ENCODE measurements around the gene LHFPL6.

Gene LHFPL6

DNA sequence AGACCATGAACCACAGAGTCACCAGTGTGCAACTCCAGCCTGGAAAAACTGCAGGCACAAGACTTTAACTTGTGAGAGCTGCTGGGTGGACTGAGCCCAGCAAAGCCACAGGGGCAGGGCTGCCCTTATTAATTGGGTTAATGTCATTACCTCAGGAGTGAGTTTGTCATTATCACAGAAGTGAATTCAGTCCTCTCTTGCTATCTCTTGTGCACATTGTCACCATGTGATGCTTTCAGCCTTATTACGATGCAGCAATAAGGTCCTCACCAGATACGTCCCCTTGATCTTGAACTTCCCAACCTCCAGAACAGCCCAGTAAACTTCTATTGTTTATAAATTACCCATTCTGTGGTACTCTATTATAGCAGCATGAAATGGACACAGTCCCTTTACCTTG, 158.1 kb downstream of the LHFPL6 start:
- no peaks in the 10 kb centered on the region for H3K9me3 Mint-ChIP-seq
- H3K27ac Mint-ChIP-seq = no peak overlapping the region
- no peak overlapping the region for H3K4me3 Mint-ChIP-seq
- no peaks in the 10 kb centered on the region for H3K36me3 Mint-ChIP-seq (ENCODE audit: low read depth)
- no peak for DNase-seq (ENCODE audit: low spot score)
- peaks cover 6% of the 10 kb centered on the region for H3K27me3 Mint-ChIP-seq (ENCODE audit: low read depth)
- H3K4me1 Mint-ChIP-seq (ENCODE audit: low read depth) = no peaks in the 10 kb centered on the region

DNA sequence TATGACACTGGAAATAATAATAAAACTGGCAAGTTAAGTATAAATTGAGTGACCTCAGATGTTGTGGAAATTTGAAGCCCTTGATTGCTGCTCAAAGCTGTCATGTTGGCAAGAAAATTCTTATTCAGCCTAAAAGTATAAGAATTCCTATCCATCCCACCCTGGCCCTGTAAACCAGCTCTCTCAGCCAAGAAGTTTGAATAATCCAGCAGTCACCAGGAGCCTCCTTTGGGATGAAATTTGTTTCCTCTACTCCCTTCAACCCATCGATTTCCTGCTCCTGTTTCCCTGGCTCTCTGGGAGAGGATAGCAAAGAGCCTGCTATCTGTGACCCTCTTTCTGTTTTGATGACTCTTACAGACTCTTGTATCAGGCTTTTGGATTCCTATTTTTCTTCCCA, 169.3 kb downstream of the LHFPL6 start:
- no peaks in the 10 kb centered on the region for H3K36me3 Mint-ChIP-seq (ENCODE audit: low read depth)
- no peaks in the 10 kb centered on the region for H3K4me1 Mint-ChIP-seq (ENCODE audit: low read depth)
- no peaks in the 10 kb centered on the region for H3K9me3 Mint-ChIP-seq
- no peaks in the 10 kb centered on the region for H3K27me3 Mint-ChIP-seq (ENCODE audit: low read depth)
- H3K4me3 Mint-ChIP-seq = no peak overlapping the region
- H3K27ac Mint-ChIP-seq = no peak overlapping the region
- no peak for DNase-seq (ENCODE audit: low spot score)

DNA sequence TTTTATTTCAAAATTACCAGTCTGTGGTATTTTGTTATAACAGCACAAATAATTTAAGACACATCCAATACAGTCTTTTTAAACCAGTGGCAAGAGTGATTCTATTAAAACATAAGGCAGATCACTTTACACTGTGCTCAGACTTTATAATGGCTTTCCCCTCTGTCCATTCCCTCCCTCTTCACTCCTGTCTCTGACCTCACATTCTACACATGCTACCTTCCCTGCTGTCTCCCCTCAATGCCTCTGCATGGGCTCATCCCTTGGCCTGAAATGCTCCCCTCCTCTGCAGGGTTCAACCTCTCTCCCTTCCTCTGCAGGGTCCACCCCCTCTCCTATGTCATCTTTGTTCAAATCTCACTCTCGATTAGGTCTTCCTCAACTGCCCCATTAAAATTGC, 170.8 kb downstream of the LHFPL6 start:
- no peak for DNase-seq (ENCODE audit: low spot score)
- H3K36me3 Mint-ChIP-seq (ENCODE audit: low read depth) = no peaks in the 10 kb centered on the region
- no peaks in the 10 kb centered on the region for H3K27me3 Mint-ChIP-seq (ENCODE audit: low read depth)
- no peak overlapping the region for H3K27ac Mint-ChIP-seq
- no peak overlapping the region for H3K4me3 Mint-ChIP-seq
- H3K4me1 Mint-ChIP-seq (ENCODE audit: low read depth) = no peaks in the 10 kb centered on the region
- no peaks in the 10 kb centered on the region for H3K9me3 Mint-ChIP-seq

- no peak overlapping the region for H3K4me3 Mint-ChIP-seq
- H3K27ac Mint-ChIP-seq = no peak overlapping the region
- no peaks in the 10 kb centered on the region for H3K4me1 Mint-ChIP-seq (ENCODE audit: low read depth)
- DNase-seq (ENCODE audit: low spot score) = no peak
- no peaks in the 10 kb centered on the region for H3K9me3 Mint-ChIP-seq
- H3K36me3 Mint-ChIP-seq (ENCODE audit: low read depth) = no peaks in the 10 kb centered on the region
- peaks cover 6% of the 10 kb centered on the region for H3K27me3 Mint-ChIP-seq (ENCODE audit: low read depth)
Measured at GRCh38 chr13:39422845-39423565, 180.0 kb downstream of the LHFPL6 start.

- H3K36me3 Mint-ChIP-seq (ENCODE audit: low read depth) = no peaks in the 10 kb centered on the region
- no peak overlapping the region for H3K27ac Mint-ChIP-seq
- peaks cover 11% of the 10 kb centered on the region for H3K27me3 Mint-ChIP-seq (ENCODE audit: low read depth)
- H3K4me1 Mint-ChIP-seq (ENCODE audit: low read depth) = no peaks in the 10 kb centered on the region
- no peak overlapping the region for H3K4me3 Mint-ChIP-seq
- H3K9me3 Mint-ChIP-seq = no peaks in the 10 kb centered on the region
- no peak for DNase-seq (ENCODE audit: low spot score)
Measured at GRCh38 chr13:39419876-39420275, 183.1 kb downstream of the LHFPL6 start.

DNA sequence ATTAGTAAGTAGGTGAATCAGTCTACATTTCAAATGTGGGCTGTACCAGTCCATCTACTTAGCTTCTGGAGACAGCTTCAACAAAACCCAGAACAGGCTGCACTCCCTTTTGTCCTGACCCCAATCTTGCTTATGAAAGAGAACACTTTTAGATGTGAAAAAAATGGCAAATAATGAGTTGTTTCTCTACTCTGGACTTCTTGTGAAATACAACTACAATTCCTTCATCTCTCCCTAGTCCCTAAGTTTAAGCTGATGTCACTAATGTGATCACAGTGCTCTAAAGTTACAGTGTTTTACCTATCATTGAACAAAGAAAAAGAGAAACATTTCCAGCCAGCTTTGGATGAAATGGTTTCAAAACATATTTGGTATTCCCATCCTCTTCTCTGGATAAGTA, 183.9 kb downstream of the LHFPL6 start:
- Mint-ChIP-seq H3K4me3 (no peak overlapping the region), H3K4me1 (ENCODE audit: low read depth) (no peaks in the 10 kb centered on the region), H3K27me3 (ENCODE audit: low read depth) (peaks cover 11% of the 10 kb centered on the region), H3K36me3 (ENCODE audit: low read depth) (no peaks in the 10 kb centered on the region), H3K27ac (no peak overlapping the region), H3K9me3 (no peaks in the 10 kb centered on the region)
- no peak for DNase-seq (ENCODE audit: low spot score)

- no peaks in the 10 kb centered on the region for H3K4me1 Mint-ChIP-seq (ENCODE audit: low read depth)
Measured at GRCh38 chr13:39418424-39418823, 184.6 kb downstream of the LHFPL6 start.

DNA sequence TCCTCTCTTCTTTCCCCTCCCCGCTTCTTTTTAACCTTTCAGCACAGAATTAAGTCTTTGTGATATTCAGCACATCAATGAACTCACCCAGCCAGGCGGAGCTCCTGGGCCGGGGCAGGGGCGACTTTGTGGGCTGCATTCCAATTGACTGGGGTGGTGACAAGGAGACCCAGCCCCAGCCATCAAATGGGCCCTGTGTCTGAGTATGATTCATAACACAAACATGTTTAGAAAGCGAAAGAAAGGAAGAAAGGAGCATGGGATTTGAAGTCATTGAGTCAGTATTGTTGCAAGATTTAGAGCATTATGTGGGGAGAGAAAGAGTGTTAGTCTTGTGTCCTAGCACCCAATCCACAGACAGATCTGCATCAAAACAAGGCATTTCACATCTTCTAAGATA, 185.3 kb downstream of the LHFPL6 start:
- no peaks in the 10 kb centered on the region for H3K4me1 Mint-ChIP-seq (ENCODE audit: low read depth)
- no peak for DNase-seq (ENCODE audit: low spot score)
- peaks cover 13% of the 10 kb centered on the region for H3K27me3 Mint-ChIP-seq (ENCODE audit: low read depth)
- H3K27ac Mint-ChIP-seq = no peak overlapping the region
- no peaks in the 10 kb centered on the region for H3K9me3 Mint-ChIP-seq
- no peaks in the 10 kb centered on the region for H3K36me3 Mint-ChIP-seq (ENCODE audit: low read depth)
- no peak overlapping the region for H3K4me3 Mint-ChIP-seq

More at GRCh38 chr13:39418424-39418823, 184.6 kb downstream of the LHFPL6 start:
- Mint-ChIP-seq H3K27me3 (ENCODE audit: low read depth) (peaks cover 13% of the 10 kb centered on the region), H3K27ac (no peak overlapping the region), H3K36me3 (ENCODE audit: low read depth) (no peaks in the 10 kb centered on the region), H3K9me3 (no peaks in the 10 kb centered on the region), H3K4me3 (no peak overlapping the region)
- DNase-seq (ENCODE audit: low spot score) = no peak

GRCh38 chr13:39417131-39417530, 185.9 kb downstream of the LHFPL6 start:
- H3K36me3 Mint-ChIP-seq (ENCODE audit: low read depth) = no peaks in the 10 kb centered on the region
- no peak for DNase-seq (ENCODE audit: low spot score)
- no peaks in the 10 kb centered on the region for H3K4me1 Mint-ChIP-seq (ENCODE audit: low read depth)
- no peaks in the 10 kb centered on the region for H3K9me3 Mint-ChIP-seq
- no peak overlapping the region for H3K4me3 Mint-ChIP-seq
- H3K27me3 Mint-ChIP-seq (ENCODE audit: low read depth) = peaks cover 13% of the 10 kb centered on the region
- no peak overlapping the region for H3K27ac Mint-ChIP-seq

DNA sequence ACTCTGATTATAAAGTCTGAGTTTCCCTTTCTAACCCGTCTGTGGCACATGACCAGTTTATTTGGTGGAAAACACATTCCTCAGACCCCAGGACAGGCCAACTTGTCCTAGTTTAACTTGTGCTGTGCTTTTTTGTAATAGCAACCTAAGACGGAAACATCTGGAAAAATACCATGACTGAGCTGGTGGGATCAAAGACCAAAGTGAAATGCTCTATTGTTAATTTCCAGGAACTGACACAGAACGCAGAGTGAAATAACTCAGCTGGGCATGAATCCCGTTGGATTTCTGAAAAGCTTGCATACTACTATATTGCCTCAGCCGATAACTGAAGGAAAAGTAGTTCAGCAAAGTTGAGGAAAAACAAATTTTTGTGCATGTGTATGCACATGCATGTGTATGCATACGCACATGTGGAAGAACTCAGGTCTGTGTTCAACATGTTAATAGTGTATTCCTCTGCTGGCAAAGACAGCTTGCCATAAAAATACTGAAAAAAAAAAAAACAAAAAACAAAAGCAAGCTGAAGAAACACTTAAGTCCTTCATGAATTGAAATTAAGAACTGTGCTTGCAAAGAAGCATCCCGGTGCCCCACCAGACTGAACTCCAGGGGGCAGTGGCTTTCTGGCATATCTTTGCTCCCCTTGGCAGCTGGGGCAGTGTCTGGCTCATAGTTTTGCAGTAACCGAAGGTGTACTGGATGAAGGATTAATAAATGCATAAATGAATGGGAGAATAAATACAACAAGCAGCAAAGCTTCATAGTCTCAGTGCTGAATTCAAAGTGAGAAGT, 187.8 kb downstream of the LHFPL6 start:
- H3K4me3 Mint-ChIP-seq = no peak overlapping the region
- H3K4me1 Mint-ChIP-seq (ENCODE audit: low read depth) = no peaks in the 10 kb centered on the region
- peaks cover 11% of the 10 kb centered on the region for H3K27me3 Mint-ChIP-seq (ENCODE audit: low read depth)
- no peaks in the 10 kb centered on the region for H3K36me3 Mint-ChIP-seq (ENCODE audit: low read depth)
- no peaks in the 10 kb centered on the region for H3K9me3 Mint-ChIP-seq
- H3K27ac Mint-ChIP-seq = no peak overlapping the region
- DNase-seq (ENCODE audit: low spot score) = no peak

DNA sequence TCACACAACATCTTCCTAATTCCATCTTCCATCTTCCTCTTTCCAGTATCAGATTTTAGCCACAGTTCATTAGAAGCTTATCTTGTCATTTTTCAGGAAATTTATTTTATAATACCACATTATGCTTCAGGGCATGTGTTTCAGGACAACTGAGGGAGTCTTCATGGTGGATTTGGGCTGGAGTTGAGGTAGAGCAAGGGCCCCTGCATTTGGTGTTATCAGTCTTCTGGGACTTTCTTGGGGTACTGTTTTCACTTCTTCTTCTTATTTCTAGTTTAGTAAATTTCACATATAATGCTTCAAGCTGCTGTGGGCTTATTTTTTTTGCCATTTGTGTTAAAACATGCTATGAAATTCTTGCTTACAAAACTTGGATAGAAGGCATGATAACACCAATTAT, 188.7 kb downstream of the LHFPL6 start:
- Mint-ChIP-seq H3K27me3 (ENCODE audit: low read depth) (peaks cover 12% of the 10 kb centered on the region), H3K4me1 (ENCODE audit: low read depth) (no peaks in the 10 kb centered on the region), H3K9me3 (no peaks in the 10 kb centered on the region), H3K36me3 (ENCODE audit: low read depth) (no peaks in the 10 kb centered on the region), H3K4me3 (no peak overlapping the region), H3K27ac (no peak overlapping the region)
- DNase-seq (ENCODE audit: low spot score) = no peak

- Mint-ChIP-seq H3K27ac (no peak overlapping the region), H3K27me3 (ENCODE audit: low read depth) (peaks cover 6% of the 10 kb centered on the region), H3K4me3 (no peak overlapping the region), H3K4me1 (ENCODE audit: low read depth) (no peaks in the 10 kb centered on the region), H3K9me3 (no peaks in the 10 kb centered on the region), H3K36me3 (ENCODE audit: low read depth) (no peaks in the 10 kb centered on the region)
- DNase-seq (ENCODE audit: low spot score) = no peak
Measured at GRCh38 chr13:39411511-39411910, 191.5 kb downstream of the LHFPL6 start.

DNA sequence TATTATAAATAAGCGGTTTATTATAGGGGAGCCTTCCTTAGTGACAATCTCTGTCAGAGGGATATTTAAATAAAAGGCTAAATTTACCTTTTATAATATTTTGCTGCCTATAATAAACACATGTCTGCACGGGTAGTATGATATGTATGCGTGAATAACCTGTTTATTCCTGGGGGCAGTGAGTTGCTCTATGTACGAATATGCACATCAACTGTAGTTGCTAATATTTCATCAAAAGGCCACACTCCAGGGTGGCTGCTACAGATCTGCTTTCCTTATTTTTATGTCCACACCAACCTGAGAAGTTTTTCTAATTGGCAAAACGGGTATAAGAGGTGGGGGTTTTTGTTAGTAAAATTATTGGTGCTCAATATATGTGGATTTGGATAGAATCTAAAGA, 192.0 kb downstream of the LHFPL6 start:
- DNase-seq (ENCODE audit: low spot score) = no peak
- H3K36me3 Mint-ChIP-seq (ENCODE audit: low read depth) = no peaks in the 10 kb centered on the region
- no peaks in the 10 kb centered on the region for H3K9me3 Mint-ChIP-seq
- no peak overlapping the region for H3K27ac Mint-ChIP-seq
- H3K4me3 Mint-ChIP-seq = no peak overlapping the region
- H3K4me1 Mint-ChIP-seq (ENCODE audit: low read depth) = no peaks in the 10 kb centered on the region
- peaks cover 6% of the 10 kb centered on the region for H3K27me3 Mint-ChIP-seq (ENCODE audit: low read depth)

DNA sequence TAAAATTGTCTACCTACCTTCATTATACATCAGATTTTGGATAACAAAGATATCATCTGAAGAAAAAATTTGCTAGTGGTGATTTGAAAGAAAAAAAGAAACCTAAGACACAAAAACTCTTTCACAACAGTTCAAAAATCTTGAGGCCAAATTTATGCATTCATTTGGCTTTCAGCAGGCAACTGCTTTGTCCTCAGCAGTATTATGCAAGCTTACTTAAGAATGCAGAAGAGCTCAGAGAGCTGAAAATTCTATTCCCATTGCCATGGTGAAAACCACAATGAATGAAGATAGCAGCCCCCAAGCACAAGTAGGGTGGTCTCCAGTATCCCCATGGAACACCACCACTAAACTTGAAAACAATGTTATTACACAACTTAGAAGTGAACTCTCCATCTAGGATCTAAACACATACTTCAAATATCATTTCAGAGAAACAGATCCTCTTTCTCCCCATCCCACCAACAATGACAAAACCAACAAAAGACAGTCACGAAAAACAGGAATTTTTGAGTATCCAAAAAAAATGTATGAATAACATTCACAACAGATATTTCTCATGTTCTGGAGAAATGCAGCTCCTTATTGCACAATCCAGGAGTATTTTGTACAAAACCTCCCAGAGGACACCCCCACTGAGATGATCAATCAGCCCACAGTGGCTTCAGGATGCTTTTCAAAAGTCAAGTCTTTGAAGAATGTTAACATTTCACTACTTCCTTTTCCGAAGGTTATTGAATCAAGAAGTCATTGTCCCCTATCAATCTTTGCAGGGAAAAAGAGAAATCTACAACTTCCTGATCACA, 192.7 kb downstream of the LHFPL6 start:
- Mint-ChIP-seq H3K9me3 (no peaks in the 10 kb centered on the region), H3K27me3 (ENCODE audit: low read depth) (peaks cover 4% of the 10 kb centered on the region), H3K4me3 (no peak overlapping the region), H3K36me3 (ENCODE audit: low read depth) (no peaks in the 10 kb centered on the region), H3K27ac (no peak overlapping the region), H3K4me1 (ENCODE audit: low read depth) (no peaks in the 10 kb centered on the region)
- DNase-seq (ENCODE audit: low spot score) = no peak

Data from T-helper 2 cell treated with Interferon-gamma antibody and Interleukin-4, amounts not matched to agents 5 μg/mL and 100 μg/mL, for 36 hours (primary cell).